Activated CD4-positive, CD25-positive, alpha-beta regulatory T cell treated with anti-CD3 and anti-CD28 coated beads, Interleukin-2, amount 50 U/mL, for 16 hours (primary cell): ENCODE data around the gene MRPL9.

Experiments used
- DNase-seq: peaks from one replicate; pipeline ENCODE4 v3.0.0-alpha.2; 2020; ENCODE audit warnings: low read depth, low spot score

The MRPL9 gene

GRCh38 chr1:151711044-151711800 lies 52.1 kb downstream of the MRPL9 start:
- no peak for DNase-seq

GRCh38 chr1:151710187-151710840 lies 53.0 kb downstream of the MRPL9 start:
- DNase-seq: no peak
